Right atrium auricular region (tissue), 2 donors: ENCODE data around the gene SREBF2. TPM values are rescaled to one million over a fixed set of nuclear protein-coding genes. Genes with fewer than 3 reads are reported as not detected.

Experiments
- DNase-seq: peaks from one replicate; pipeline ENCODE4 v3.0.0-alpha.2; 2019; ENCODE audit warnings: low spot score
- H3K27ac ChIP-seq, 2 donors: fragments of 200-600 bp; sonication (generic); 1 replicate in 1 of 2; 2 replicates in 1 of 2; pipeline ENCODE4 v1.5.1; 2016 to 2019
- H3K27me3 ChIP-seq, 2 donors: fragments of 200-600 bp; sonication (generic); one replicate each; pipeline versions ENCODE4 v1.5.1 to v1.6.0; 2017 to 2019
- H3K36me3 ChIP-seq: fragments of 200-600 bp; sonication (generic); one replicate; pipeline ENCODE4 v1.5.1; 2016
- H3K4me1 ChIP-seq, 2 donors: fragments of 200-600 bp; sonication (generic); one replicate each; pipeline versions ENCODE4 v1.5.1 to v1.6.0; 2017 to 2019
- H3K4me3 ChIP-seq, 2 donors: fragments of 200-600 bp; sonication (generic); 1 replicate in 1 of 2; 2 replicates in 1 of 2; pipeline ENCODE4 v1.5.1; 2017 to 2019; ENCODE audit warnings: mild to moderate bottlenecking in 1 of 2, moderate library complexity in 1 of 2
- H3K9me3 ChIP-seq, 2 donors: fragments of 200-600 bp; sonication (generic); one replicate each; pipeline ENCODE4 v1.5.1; 2019
- CTCF ChIP-seq, 2 donors: fragments of 200-600 bp; sonication (generic); IDR thresholded peaks; one replicate each; pipeline ENCODE4 v1.5.1; 2019; ENCODE audit warnings: antibody characterized with exemption in 2 of 2
- total RNA-seq, 2 donors: library from RNA; depleted of rRNA; stranded (reverse); fragments of >200 nt; gene quantifications; one replicate each; pipeline ENCODE4 v1.1.0, GENCODE V29; 2016

The SREBF2 gene
- total RNA-seq, 2 donors from 2014 or later = 45.6 to 61.4 TPM

DNA sequence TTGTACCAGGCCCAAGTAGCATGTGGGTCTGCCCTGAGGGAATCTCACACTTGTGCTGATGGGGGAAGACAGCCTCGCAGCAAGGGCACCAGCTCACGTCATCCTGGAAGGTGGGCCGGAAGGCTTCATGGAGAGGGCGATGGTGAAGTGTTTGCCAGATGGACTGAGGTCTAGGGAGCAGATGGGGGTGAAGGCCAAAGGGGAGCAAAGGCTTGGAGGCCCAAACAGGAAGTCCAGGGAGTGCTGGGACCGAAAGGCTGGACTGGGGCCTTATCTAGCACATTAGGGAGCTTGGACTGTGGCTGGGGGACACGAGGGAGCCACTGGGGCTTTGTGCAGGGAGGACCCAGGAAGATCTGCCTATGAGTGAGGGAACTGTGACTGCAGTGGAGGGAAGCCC is 94.9 kb downstream of the SREBF2 start:
- Histone ChIP-seq H3K9me3 (no peaks in the 10 kb centered on the region), H3K4me3 (no peak overlapping the region), H3K27ac (no peak overlapping the region), H3K4me1 (peaks cover 0 to 13% of the 10 kb centered on the region in 2 donors), H3K36me3 (no peaks in the 10 kb centered on the region), H3K27me3 (no peaks in the 10 kb centered on the region)
- no peak for TF ChIP-seq CTCF (IDR thresholded peaks at IDR 0.05)
- no peak for DNase-seq

GRCh38 chr22:41928593-41929417 is 95.9 kb downstream of the SREBF2 start:
- TF ChIP-seq CTCF (IDR thresholded peaks at IDR 0.05) = no peak
- no peak for DNase-seq
- Histone ChIP-seq H3K27me3 (no peaks in the 10 kb centered on the region), H3K36me3 (no peaks in the 10 kb centered on the region), H3K4me3 (no peak overlapping the region), H3K9me3 (no peaks in the 10 kb centered on the region), H3K27ac (no peak overlapping the region), H3K4me1 (peaks cover 0 to 13% of the 10 kb centered on the region in 2 donors)

GRCh38 chr22:41929418-41929810 is 96.5 kb downstream of the SREBF2 start:
- H3K4me1 ChIP-seq = peaks cover 0 to 13% of the 10 kb centered on the region in 2 donors
- H3K36me3 ChIP-seq = no peaks in the 10 kb centered on the region
- TF ChIP-seq CTCF (IDR thresholded peaks at IDR 0.05) = no peak
- no peaks in the 10 kb centered on the region for H3K9me3 ChIP-seq
- H3K4me3 ChIP-seq = no peak overlapping the region
- H3K27ac ChIP-seq = no peak overlapping the region
- no peaks in the 10 kb centered on the region for H3K27me3 ChIP-seq
- DNase-seq = no peak

DNA sequence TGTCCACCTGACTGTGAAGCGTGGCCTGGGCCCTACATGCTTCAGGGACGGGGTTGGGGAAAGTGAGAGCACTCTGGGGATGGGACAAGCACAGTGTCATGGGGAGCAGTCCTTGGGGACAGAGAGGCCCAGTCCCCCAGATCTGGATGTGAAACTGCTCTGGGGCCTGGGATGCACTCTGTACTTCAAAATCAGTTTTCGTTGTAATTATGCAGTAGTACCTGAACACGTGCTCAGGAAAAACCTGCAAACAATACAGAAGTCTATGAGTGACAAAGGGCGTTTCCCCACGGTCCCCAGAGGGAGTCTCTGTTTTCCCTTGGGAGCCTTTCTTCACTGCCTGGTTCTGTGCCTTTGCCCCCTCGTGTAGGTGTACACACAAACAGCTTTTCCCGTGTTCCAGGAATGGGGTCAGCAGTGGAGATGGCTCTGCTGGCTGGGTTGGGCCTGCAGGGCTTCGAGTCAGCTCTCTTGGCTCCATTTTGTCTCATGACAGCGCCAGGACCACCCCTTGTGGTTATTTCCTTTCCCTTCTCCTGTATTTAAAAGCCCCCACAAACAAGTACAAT is 98.9 kb downstream of the SREBF2 start:
- TF ChIP-seq CTCF (IDR thresholded peaks at IDR 0.05) = no peak
- H3K4me1 ChIP-seq = peaks cover 0 to 14% of the 10 kb centered on the region in 2 donors
- no peaks in the 10 kb centered on the region for H3K36me3 ChIP-seq
- H3K27ac ChIP-seq = no peak overlapping the region
- DNase-seq = no peak
- no peak overlapping the region for H3K4me3 ChIP-seq
- H3K27me3 ChIP-seq = no peaks in the 10 kb centered on the region
- H3K9me3 ChIP-seq = no peaks in the 10 kb centered on the region

DNA sequence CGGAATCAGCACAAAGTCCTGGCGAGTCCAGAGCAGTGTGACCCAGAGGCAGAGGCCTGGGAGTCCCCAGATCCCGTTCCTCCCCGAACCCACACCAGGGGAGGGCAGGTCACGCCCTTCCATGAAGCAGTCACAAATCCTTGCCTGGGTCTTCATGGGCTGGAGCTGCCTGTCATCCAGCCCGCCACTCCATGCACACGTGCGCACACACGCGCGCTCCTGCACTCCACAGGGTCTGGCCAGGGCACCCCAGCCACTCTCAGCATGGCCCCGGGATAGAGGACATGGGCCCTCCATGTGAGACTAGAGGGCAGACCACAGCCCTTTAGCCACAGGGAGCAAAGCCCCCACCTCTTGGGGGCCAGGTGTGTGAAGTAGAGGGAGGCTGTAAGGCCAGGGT is 99.4 kb downstream of the SREBF2 start:
- Histone ChIP-seq H3K36me3 (no peaks in the 10 kb centered on the region), H3K27ac (no peak overlapping the region), H3K9me3 (no peaks in the 10 kb centered on the region), H3K4me3 (no peak overlapping the region), H3K27me3 (no peaks in the 10 kb centered on the region), H3K4me1 (peaks cover 0 to 14% of the 10 kb centered on the region in 2 donors)
- no peak for TF ChIP-seq CTCF (IDR thresholded peaks at IDR 0.05)
- DNase-seq = no peak
